ENCODE data around the gene RPUSD1. TPM values are rescaled to one million over a fixed set of nuclear protein-coding genes. Genes with fewer than 3 reads are reported as not detected.

The RPUSD1 gene
- total RNA-seq, 2 donors from 2014 or later, result 12.3 to 13.9 TPM

GRCh38 chr16:795580-796229 is 7.5 kb upstream of the RPUSD1 start:
- no peak for ATAC-seq (ENCODE audit: insufficient number of reproducible peaks, low FRiP score, low read depth)
- H3K27me3 ChIP-seq (replicated peaks; ENCODE audit: insufficient read depth), result no peaks in the 10 kb centered on the region

GRCh38 chr16:794853-795466 is 6.8 kb upstream of the RPUSD1 start:
- Histone ChIP-seq H3K27me3 (replicated peaks; ENCODE audit: insufficient read depth) (no peaks in the 10 kb centered on the region), H3K4me1 (ENCODE audit: control insufficient read depth in 1 of 2, low read depth in 2 of 2) (no peaks in the 10 kb centered on the region), H3K36me3 (no peaks in the 10 kb centered on the region), H3K4me3 (no peak overlapping the region), H3K27ac (no peak overlapping the region), H3K9me3 (no peaks in the 10 kb centered on the region)
- DNase-seq (ENCODE audit: low spot score) (no peak), ATAC-seq (ENCODE audit: insufficient number of reproducible peaks, low FRiP score, low read depth) (no peak)
- no peak for TF ChIP-seq CTCF (IDR thresholded peaks at IDR 0.05)

More at GRCh38 chr16:795580-796229, 7.5 kb upstream of the RPUSD1 start:
- TF ChIP-seq CTCF (IDR thresholded peaks at IDR 0.05), result no peak
- H3K36me3 ChIP-seq, result no peaks in the 10 kb centered on the region
- H3K4me3 ChIP-seq, result no peak overlapping the region
- no peaks in the 10 kb centered on the region for H3K9me3 ChIP-seq
- no peak overlapping the region for H3K27ac ChIP-seq
- no peaks in the 10 kb centered on the region for H3K4me1 ChIP-seq (ENCODE audit: control insufficient read depth in 1 of 2, low read depth in 2 of 2)
- no peak for DNase-seq (ENCODE audit: low spot score)

GRCh38 chr16:794091-794822 is 6.1 kb upstream of the RPUSD1 start:
- no peak for TF ChIP-seq CTCF (IDR thresholded peaks at IDR 0.05)
- no peak overlapping the region for H3K27ac ChIP-seq
- no peak for DNase-seq (ENCODE audit: low spot score)
- ATAC-seq (ENCODE audit: insufficient number of reproducible peaks, low FRiP score, low read depth), result no peak
- no peak overlapping the region for H3K4me3 ChIP-seq
- no peaks in the 10 kb centered on the region for H3K27me3 ChIP-seq (replicated peaks; ENCODE audit: insufficient read depth)
- H3K4me1 ChIP-seq (ENCODE audit: control insufficient read depth in 1 of 2, low read depth in 2 of 2), result peaks cover 0 to 2% of the 10 kb centered on the region in 2 donors
- no peaks in the 10 kb centered on the region for H3K36me3 ChIP-seq
- no peaks in the 10 kb centered on the region for H3K9me3 ChIP-seq

GRCh38 chr16:793414-793813 is 5.2 kb upstream of the RPUSD1 start:
- Histone ChIP-seq H3K36me3 (no peaks in the 10 kb centered on the region), H3K4me1 (ENCODE audit: control insufficient read depth in 1 of 2, low read depth in 2 of 2) (peaks cover 4 to 9% of the 10 kb centered on the region in 2 donors), H3K27me3 (replicated peaks; ENCODE audit: insufficient read depth) (no peaks in the 10 kb centered on the region), H3K4me3 (no peak overlapping the region), H3K27ac (no peak overlapping the region), H3K9me3 (no peaks in the 10 kb centered on the region)
- no peak for TF ChIP-seq CTCF (IDR thresholded peaks at IDR 0.05)
- ATAC-seq (ENCODE audit: insufficient number of reproducible peaks, low FRiP score, low read depth) (no peak), DNase-seq (ENCODE audit: low spot score) (no peak)

Data from thoracic aorta (tissue), 2 donors.